Measurements from ENCODE around the gene KIF26B. TPM values are rescaled to one million over a fixed set of nuclear protein-coding genes. Genes with fewer than 3 reads are reported as not detected.
"Not testable (repeated sequence)": the region's sequence is repeated elsewhere in the genome, so short reads cannot be mapped to it uniquely, and the experiment has no call there.

Gene KIF26B
- total RNA-seq, 1 donor from 2014 or later = 0.02 TPM

- intact Hi-C loops (cut with micrococcal nuclease) = no loop called here
Observed at GRCh38 chr1:245348626-245349025, 193.8 kb downstream of the KIF26B start.

- intact Hi-C loops (cut with micrococcal nuclease) = no loop called here
Observed at GRCh38 chr1:245353411-245353810, 198.6 kb downstream of the KIF26B start.

GRCh38 chr1:245353915-245354775 lies 199.4 kb downstream of the KIF26B start:
- intact Hi-C loops (cut with micrococcal nuclease) = no loop called here

- intact Hi-C loops (cut with micrococcal nuclease) = not testable (repeated sequence)
Observed at GRCh38 chr1:245355851-245356630, 201.3 kb downstream of the KIF26B start.

- intact Hi-C loops (cut with micrococcal nuclease) = no loop called here
Observed at GRCh38 chr1:245356891-245357585, 202.3 kb downstream of the KIF26B start.

GRCh38 chr1:245359101-245359680 lies 204.4 kb downstream of the KIF26B start:
- intact Hi-C loops (cut with micrococcal nuclease) = not testable (repeated sequence)

GRCh38 chr1:245361065-245361464 lies 206.3 kb downstream of the KIF26B start:
- intact Hi-C loops (cut with micrococcal nuclease) = no loop called here

- intact Hi-C loops (cut with micrococcal nuclease) = no loop called here
Observed at GRCh38 chr1:245361951-245362350, 207.2 kb downstream of the KIF26B start.

GRCh38 chr1:245363461-245364200 lies 208.8 kb downstream of the KIF26B start:
- intact Hi-C loops (cut with micrococcal nuclease) = no loop called here

- intact Hi-C loops (cut with micrococcal nuclease) = no loop called here
Observed at GRCh38 chr1:245365095-245366020, 210.6 kb downstream of the KIF26B start.

GRCh38 chr1:245366886-245367285 lies 212.1 kb downstream of the KIF26B start:
- intact Hi-C loops (cut with micrococcal nuclease) = no loop called here

- intact Hi-C loops (cut with micrococcal nuclease) = no loop called here
Observed at GRCh38 chr1:245370175-245370825, 215.5 kb downstream of the KIF26B start.

- intact Hi-C loops (cut with micrococcal nuclease) = no loop called here
Observed at GRCh38 chr1:245370905-245371581, 216.3 kb downstream of the KIF26B start.

- intact Hi-C loops (cut with micrococcal nuclease) = no loop called here
Observed at GRCh38 chr1:245373131-245373530, 218.3 kb downstream of the KIF26B start.

- intact Hi-C loops (cut with micrococcal nuclease) = loop anchor here (5.0 kb wide), 1 partner anchor 219 kb away; no protein-coding TSS in a partner anchor
Observed at GRCh38 chr1:245375789-245376460, 221.1 kb downstream of the KIF26B start.

GRCh38 chr1:245377854-245378253 lies 223.1 kb downstream of the KIF26B start:
- intact Hi-C loops (cut with micrococcal nuclease) = loop anchor here (5.0 kb wide), 1 partner anchor 221 kb away; no protein-coding TSS in a partner anchor

GRCh38 chr1:245378311-245378722 lies 223.5 kb downstream of the KIF26B start:
- intact Hi-C loops (cut with micrococcal nuclease) = loop anchor here (5.0 kb wide), 1 partner anchor 221 kb away; no protein-coding TSS in a partner anchor

GRCh38 chr1:245378745-245379144 lies 224.0 kb downstream of the KIF26B start:
- intact Hi-C loops (cut with micrococcal nuclease) = loop anchor here (5.0 kb wide), 1 partner anchor 221 kb away; no protein-coding TSS in a partner anchor
